Type B pancreatic cell (in vitro differentiated cells): Measurements from ENCODE around the gene PCDHGB2. TPM values are rescaled to one million over a fixed set of nuclear protein-coding genes. Genes with fewer than 3 reads are reported as not detected.
"Not testable (repeated sequence)": the region's sequence is repeated elsewhere in the genome, so short reads cannot be mapped to it uniquely, and the experiment has no call there.

Source experiments
- DNase-seq: peaks from one replicate; pipeline ENCODE4 v3.0.0; 2021; ENCODE audit warnings: mixed read lengths; ENCODE audit not compliant: unreplicated experiment; ENCODE audit errors: extremely low spot score
- H3K27ac Mint-ChIP-seq: 2 replicates; pipeline ENCODE4 v1.8.0; 2021; ENCODE audit warnings: mild to moderate bottlenecking, mixed read lengths
- H3K27me3 Mint-ChIP-seq: 2 replicates; pipeline ENCODE4 v1.8.0; 2021; ENCODE audit warnings: mixed read lengths
- H3K36me3 Mint-ChIP-seq: 2 replicates; pipeline ENCODE4 v1.8.0; 2021; ENCODE audit warnings: mixed read lengths
- H3K4me1 Mint-ChIP-seq: one replicate; pipeline ENCODE4 v1.8.0; 2021; ENCODE audit warnings: mixed read lengths; ENCODE audit not compliant: unreplicated experiment
- H3K4me3 Mint-ChIP-seq: 2 replicates; pipeline ENCODE4 v1.8.0; 2021; ENCODE audit warnings: mild to moderate bottlenecking, mixed read lengths
- H3K9me3 Mint-ChIP-seq: 2 replicates; pipeline ENCODE4 v1.8.0; 2021; ENCODE audit warnings: mixed read lengths
- CTCF ChIP-seq: fragments of 200-600 bp; sonication (generic); conservative IDR thresholded peaks from 2 replicates; pipeline ENCODE4 v1.5.0; 2021; ENCODE audit warnings: antibody characterized with exemption, mild to moderate bottlenecking
- long read RNA-seq: library from polyadenylated mRNA; unstranded; transcript quantifications from one replicate; pipeline ENCODE4 v2.0.0, GENCODE V29; 2020
- total RNA-seq: library from RNA; stranded (reverse); gene quantifications from 2 replicates; pipeline ENCODE4 v1.2.1, GENCODE V29; 2021; ENCODE audit warnings: low replicate concordance

PCDHGB2 gene
- total RNA-seq = 0.94 and 0.95 TPM in 2 replicates
- long read RNA-seq = 0 reads

GRCh38 chr5:141359790-141360426, at the start of gene PCDHGB2:
Gene PCDHGB2, plus strand, starts transcription at chr5:141359994. Its CDS starts 142 bp downstream, at chr5:141360136.
- no peak within 1 kb of the TSS for H3K27ac Mint-ChIP-seq
- DNase-seq = no peak
- no peaks in the 10 kb centered on the region for H3K36me3 Mint-ChIP-seq
- TF ChIP-seq CTCF = peak; percentile 50
- no peak within 1 kb of the TSS for H3K4me3 Mint-ChIP-seq
- no peaks in the 10 kb centered on the region for H3K27me3 Mint-ChIP-seq
- no peaks in the 10 kb centered on the region for H3K4me1 Mint-ChIP-seq
- H3K9me3 Mint-ChIP-seq = peaks cover 14% of the 10 kb centered on the region

GRCh38 chr5:141313711-141314110, 46.1 kb upstream of the PCDHGB2 start:
- H3K36me3 Mint-ChIP-seq = peaks cover 60% of the 10 kb centered on the region
- no peaks in the 10 kb centered on the region for H3K4me1 Mint-ChIP-seq
- DNase-seq = no peak
- peaks cover 42% of the 10 kb centered on the region for H3K9me3 Mint-ChIP-seq
- H3K27ac Mint-ChIP-seq = no peak overlapping the region
- no peak overlapping the region for H3K4me3 Mint-ChIP-seq
- no peaks in the 10 kb centered on the region for H3K27me3 Mint-ChIP-seq
- TF ChIP-seq CTCF = no peak

- H3K9me3 Mint-ChIP-seq = peaks cover 48% of the 10 kb centered on the region
- not testable (repeated sequence) for H3K4me3 Mint-ChIP-seq, DNase-seq, H3K27ac Mint-ChIP-seq, H3K27me3 Mint-ChIP-seq
- peaks cover 72% of the 10 kb centered on the region for H3K36me3 Mint-ChIP-seq
- H3K4me1 Mint-ChIP-seq = peaks cover 12% of the 10 kb centered on the region
Measured at GRCh38 chr5:141316963-141317362, 42.8 kb upstream of the PCDHGB2 start.

- peaks cover 53% of the 10 kb centered on the region for H3K36me3 Mint-ChIP-seq
- peaks cover 43% of the 10 kb centered on the region for H3K9me3 Mint-ChIP-seq
- H3K4me3 Mint-ChIP-seq = peak overlapping the region; percentile 99
Measured at GRCh38 chr5:141319202-141319601, 40.6 kb upstream of the PCDHGB2 start.

GRCh38 chr5:141319699-141320098, 40.1 kb upstream of the PCDHGB2 start:
- H3K27ac Mint-ChIP-seq = peak overlapping the region; percentile 100
- H3K9me3 Mint-ChIP-seq = peaks cover 40% of the 10 kb centered on the region
- H3K27me3 Mint-ChIP-seq = peaks cover 5% of the 10 kb centered on the region
- peaks cover 48% of the 10 kb centered on the region for H3K36me3 Mint-ChIP-seq
- no peak for TF ChIP-seq CTCF
- DNase-seq = no peak
- H3K4me3 Mint-ChIP-seq = peak overlapping the region; percentile 99
- peaks cover 12% of the 10 kb centered on the region for H3K4me1 Mint-ChIP-seq

More at GRCh38 chr5:141319202-141319601, 40.6 kb upstream of the PCDHGB2 start:
- peak overlapping the region; percentile 100 for H3K27ac Mint-ChIP-seq
- H3K4me1 Mint-ChIP-seq = peaks cover 12% of the 10 kb centered on the region
- no peak for TF ChIP-seq CTCF
- peaks cover 5% of the 10 kb centered on the region for H3K27me3 Mint-ChIP-seq
- DNase-seq = no peak
